Tibial artery (tissue), 4 donors: ENCODE data around the gene PRDX1.

Experiments used
- DNase-seq, 2 donors: peaks; one replicate each; pipeline ENCODE4 v3.0.0-alpha.2; 2019
- H3K27ac ChIP-seq, 2 donors: fragments of 200-600 bp; sonication (generic) in 1 of 2; 1 replicate in 1 of 2; 2 replicates in 1 of 2; pipeline ENCODE4 v1.5.1; 2018 to 2019; ENCODE audit warnings: mild to moderate bottlenecking in 1 of 2
- H3K27me3 ChIP-seq, 2 donors: fragments of 200-600 bp; sonication (generic) in 1 of 2; one replicate each; pipeline versions ENCODE4 v1.5.1 to v1.6.0; 2016 to 2019
- H3K36me3 ChIP-seq, 3 donors: fragments of 200-600 bp; sonication (generic) in 2 of 3; one replicate each; pipeline ENCODE4 v1.5.1; 2016 to 2019; ENCODE audit warnings: mild to moderate bottlenecking in 2 of 3
- H3K4me1 ChIP-seq, 4 donors: fragments of 200-600 bp; sonication (generic) in 2 of 4; 1 replicate in 3 of 4; 2 replicates in 1 of 4; pipeline ENCODE4 v1.5.1; 2016 to 2019
- H3K4me3 ChIP-seq, 2 donors: fragments of 200-600 bp; sonication (generic) in 1 of 2; 1 replicate in 1 of 2; 2 replicates in 1 of 2; pipeline ENCODE4 v1.5.1; 2018 to 2019; ENCODE audit warnings: mild to moderate bottlenecking in 2 of 2
- H3K9me3 ChIP-seq, 3 donors: fragments of 200-600 bp; sonication (generic) in 1 of 3; one replicate each; pipeline ENCODE4 v1.5.1; 2016 to 2019
- intact Hi-C: fragments of 100-400 bp; cut with DNase I; formaldehyde crosslinking; loops from one replicate; pipeline ENCODE4 v1.15.0; 2023; ENCODE audit warnings: low total_unique reads
- TF ChIP-seq, protein P1 (sequence below), 2 experiments: fragments of 200-600 bp in 1 of 2; fragments of 450-650 bp in 1 of 2; IDR thresholded peaks; one replicate each; pipeline ENCODE4 v1.5.1; 2017 to 2019; ENCODE audit warnings: antibody characterized with exemption in 2 of 2, mild to moderate bottlenecking in 1 of 2, moderate library complexity in 1 of 2

The PRDX1 gene

DNA sequence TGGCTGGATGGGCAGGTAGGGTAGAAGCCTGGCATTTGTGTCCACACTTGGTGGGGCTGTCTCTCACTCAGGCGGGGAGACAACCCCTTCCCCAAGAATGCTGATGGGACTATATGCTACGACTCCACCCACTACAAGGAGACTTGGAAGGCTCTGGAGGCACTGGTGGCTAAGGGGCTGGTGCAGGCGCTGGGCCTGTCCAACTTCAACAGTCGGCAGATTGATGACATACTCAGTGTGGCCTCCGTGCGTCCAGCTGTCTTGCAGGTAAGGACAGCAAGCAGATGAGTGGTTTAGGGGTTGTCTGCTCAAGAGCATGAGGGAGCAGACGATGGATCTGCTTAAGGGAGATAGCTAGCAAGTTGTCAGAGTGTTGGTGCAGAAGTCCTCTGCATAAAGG, 46.2 kb upstream of the PRDX1 start:
- TF ChIP-seq, protein P1, sequence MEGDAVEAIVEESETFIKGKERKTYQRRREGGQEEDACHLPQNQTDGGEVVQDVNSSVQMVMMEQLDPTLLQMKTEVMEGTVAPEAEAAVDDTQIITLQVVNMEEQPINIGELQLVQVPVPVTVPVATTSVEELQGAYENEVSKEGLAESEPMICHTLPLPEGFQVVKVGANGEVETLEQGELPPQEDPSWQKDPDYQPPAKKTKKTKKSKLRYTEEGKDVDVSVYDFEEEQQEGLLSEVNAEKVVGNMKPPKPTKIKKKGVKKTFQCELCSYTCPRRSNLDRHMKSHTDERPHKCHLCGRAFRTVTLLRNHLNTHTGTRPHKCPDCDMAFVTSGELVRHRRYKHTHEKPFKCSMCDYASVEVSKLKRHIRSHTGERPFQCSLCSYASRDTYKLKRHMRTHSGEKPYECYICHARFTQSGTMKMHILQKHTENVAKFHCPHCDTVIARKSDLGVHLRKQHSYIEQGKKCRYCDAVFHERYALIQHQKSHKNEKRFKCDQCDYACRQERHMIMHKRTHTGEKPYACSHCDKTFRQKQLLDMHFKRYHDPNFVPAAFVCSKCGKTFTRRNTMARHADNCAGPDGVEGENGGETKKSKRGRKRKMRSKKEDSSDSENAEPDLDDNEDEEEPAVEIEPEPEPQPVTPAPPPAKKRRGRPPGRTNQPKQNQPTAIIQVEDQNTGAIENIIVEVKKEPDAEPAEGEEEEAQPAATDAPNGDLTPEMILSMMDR (IDR thresholded peaks at IDR 0.05), result no peak
- Histone ChIP-seq H3K36me3 (peaks cover 10 to 63% (median 30%) of the 10 kb centered on the region in 3 donors), H3K27me3 (no peaks in the 10 kb centered on the region), H3K27ac (no peak overlapping the region), H3K4me3 (no peak overlapping the region), H3K9me3 (no peaks in the 10 kb centered on the region), H3K4me1 (no peaks in the 10 kb centered on the region)
- DNase-seq, result no peak
- intact Hi-C loops, result loop anchor here (2.0 to 10.0 kb wide), 2 partner anchors 53 to 223 kb away; partner anchors contain the start of genes MUTYH and TOE1

DNA sequence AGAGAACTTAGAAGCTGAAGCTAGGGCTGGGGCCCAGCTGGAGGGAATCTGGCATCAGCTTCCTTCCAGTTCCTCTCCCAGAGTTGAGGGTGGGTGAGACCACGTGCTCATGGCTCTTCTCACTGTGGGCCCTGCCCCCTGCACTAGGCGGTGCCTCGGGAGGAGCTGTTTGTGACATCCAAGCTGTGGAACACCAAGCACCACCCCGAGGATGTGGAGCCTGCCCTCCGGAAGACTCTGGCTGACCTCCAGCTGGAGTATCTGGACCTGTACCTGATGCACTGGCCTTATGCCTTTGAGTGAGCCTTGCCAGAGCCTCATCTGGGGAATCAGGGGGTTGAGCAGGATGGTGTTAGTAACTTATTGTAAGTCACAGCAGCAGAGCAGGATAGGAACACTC, 45.0 kb upstream of the PRDX1 start:
- Histone ChIP-seq H3K27me3 (no peaks in the 10 kb centered on the region), H3K9me3 (no peaks in the 10 kb centered on the region), H3K4me3 (no peak overlapping the region), H3K27ac (no peak overlapping the region), H3K36me3 (peaks cover 13 to 75% (median 38%) of the 10 kb centered on the region in 3 donors), H3K4me1 (no peaks in the 10 kb centered on the region)
- intact Hi-C loops, result loop anchor here (10.0 kb wide), 1 partner anchor 222 kb away; the partner anchor contains the start of genes MUTYH and TOE1
- DNase-seq, result peak; percentile 70 to 71
- TF ChIP-seq, protein P1 (IDR thresholded peaks at IDR 0.05), result no peak

DNA sequence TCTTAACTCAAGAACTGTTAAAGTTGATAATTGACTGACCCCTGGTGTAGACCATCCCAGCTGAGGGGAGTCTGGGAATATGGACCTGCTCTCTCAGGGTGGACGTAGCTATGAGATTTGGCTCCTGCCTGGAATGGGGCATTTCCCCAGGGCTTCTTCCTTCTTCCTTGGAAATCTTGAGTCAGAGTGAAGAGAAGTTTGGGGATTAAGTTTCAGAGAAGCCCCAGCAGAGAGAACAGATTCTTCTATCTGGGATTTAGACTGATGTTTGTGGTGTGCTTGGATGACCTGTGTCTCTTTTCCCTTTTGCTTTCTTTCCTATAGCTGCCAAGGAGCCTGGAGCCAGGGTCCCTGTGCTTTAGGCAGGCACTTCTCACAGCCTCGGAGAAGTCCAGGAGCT, 42.2 kb upstream of the PRDX1 start:
- H3K27me3 ChIP-seq, result no peaks in the 10 kb centered on the region
- H3K4me1 ChIP-seq, result no peaks in the 10 kb centered on the region
- H3K4me3 ChIP-seq, result no peak overlapping the region
- TF ChIP-seq, protein P1 (IDR thresholded peaks at IDR 0.05), result no peak
- peaks cover 19 to 74% (median 51%) of the 10 kb centered on the region in 3 donors for H3K36me3 ChIP-seq
- no peak for DNase-seq
- H3K9me3 ChIP-seq, result no peaks in the 10 kb centered on the region
- peak overlapping the region in 1 of 2 donors; percentile 30 for H3K27ac ChIP-seq
- intact Hi-C loops, result loop anchor here (10.0 kb wide), 1 partner anchor 219 kb away; the partner anchor contains the start of genes MUTYH and TOE1

DNA sequence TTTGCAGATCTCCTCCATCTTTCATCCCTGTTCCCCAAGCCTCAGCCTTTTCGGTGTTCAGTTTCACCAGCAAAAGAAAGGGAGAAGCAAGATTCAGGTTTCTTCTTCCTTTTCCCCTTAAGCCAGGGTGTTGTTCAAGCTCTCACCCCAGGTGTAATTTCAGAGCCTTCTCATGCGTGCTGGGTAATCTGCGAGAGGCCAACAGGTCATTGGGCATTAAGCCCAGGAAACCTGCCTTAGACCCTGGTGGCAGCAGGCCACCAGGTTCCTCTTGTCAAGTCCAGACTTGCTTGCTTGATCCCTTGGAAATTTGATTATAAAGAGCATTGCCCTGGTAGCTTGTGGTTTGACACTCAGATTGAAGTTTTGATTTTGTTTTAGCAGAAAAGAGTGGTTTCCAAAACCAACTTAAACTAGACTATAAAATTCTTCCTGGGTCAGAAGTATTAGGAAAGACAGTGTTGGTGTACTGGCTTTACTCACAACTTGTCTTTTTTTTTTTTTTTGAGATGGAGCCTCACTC, 35.8 kb upstream of the PRDX1 start:
- Histone ChIP-seq H3K27me3 (no peaks in the 10 kb centered on the region), H3K27ac (no peak overlapping the region), H3K9me3 (no peaks in the 10 kb centered on the region), H3K4me1 (peaks cover 0 to 10% (median 0%) of the 10 kb centered on the region in 4 donors), H3K4me3 (no peak overlapping the region), H3K36me3 (peaks cover 9 to 48% (median 18%) of the 10 kb centered on the region in 3 donors)
- intact Hi-C loops, result no loop called here
- no peak for DNase-seq
- TF ChIP-seq, protein P1 (IDR thresholded peaks at IDR 0.05), result no peak

DNA sequence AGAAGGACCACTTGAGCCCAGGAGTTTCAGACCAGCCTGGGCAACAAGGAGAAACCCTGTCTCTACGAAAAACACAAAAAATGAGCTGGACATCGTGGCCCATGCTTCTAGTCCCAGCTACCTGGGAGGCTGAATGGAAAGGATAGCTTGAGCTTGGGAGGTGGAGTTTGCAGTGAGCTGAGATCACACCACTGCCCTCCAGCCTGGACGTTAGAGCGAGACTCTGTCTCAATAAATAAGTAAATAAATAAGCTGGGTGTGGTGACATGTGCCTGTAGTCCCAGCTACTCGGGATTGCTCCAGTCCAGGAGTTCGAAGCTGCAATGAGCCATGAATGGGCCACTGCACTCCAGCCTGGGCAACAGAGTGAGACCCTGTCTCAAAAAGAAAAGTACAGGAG, 32.5 kb upstream of the PRDX1 start:
- intact Hi-C loops, result no loop called here
- H3K27me3 ChIP-seq, result no peaks in the 10 kb centered on the region
- no peak overlapping the region for H3K4me3 ChIP-seq
- no peaks in the 10 kb centered on the region for H3K9me3 ChIP-seq
- DNase-seq, result no peak
- H3K27ac ChIP-seq, result no peak overlapping the region
- TF ChIP-seq, protein P1 (IDR thresholded peaks at IDR 0.05), result no peak
- peaks cover 0 to 22% (median 0%) of the 10 kb centered on the region in 3 donors for H3K36me3 ChIP-seq
- peaks cover 0 to 29% (median 13%) of the 10 kb centered on the region in 4 donors for H3K4me1 ChIP-seq
